Endothelial cell of umbilical vein (primary cell): Measurements from ENCODE around the gene LRP1-AS. TPM values are rescaled to one million over a fixed set of nuclear protein-coding genes. Genes with fewer than 3 reads are reported as not detected.

Source experiments
- BruUV-seq: library from RNA; stranded (reverse); fragments of 400-500 nt; replicated peaks from 2 replicates; lab custom pipeline; 2021; lab: Mats Ljungman, UMichigan
- CTCF ChIA-PET: fragments of 300-600, 350-600 bp; sonication (Branson Sonifier 250); formaldehyde crosslinking; loops from one replicate; lab custom pipeline; 2021; ENCODE audit warnings: antibody characterized with exemption, inconsistent platforms; lab: Charles Lee
- POLR2A ChIA-PET: fragments of 300-600, 350-600 bp; sonication (Branson Sonifier 250); formaldehyde crosslinking; loops from one replicate; lab custom pipeline; 2021; ENCODE audit warnings: antibody characterized with exemption, inconsistent platforms; lab: Charles Lee
- DNase-seq: peaks from one replicate; pipeline ENCODE4 v3.0.0-alpha.2; 2011; ENCODE audit warnings: low read depth, low spot score
- FAIRE-seq: peaks from 2 replicates; lab custom pipeline; 2011; peaks lifted over from hg19 to GRCh38; lab: Jason Lieb, UNC
- H2AFZ ChIP-seq: 2 replicates; pipeline ENCODE4 v1.6.0; 2012; ENCODE audit warnings: low read depth, low read length, control low read depth, inconsistent platforms
- H3K27ac ChIP-seq: 2 replicates; pipeline ENCODE4 v1.5.1; 2011; ENCODE audit warnings: low read depth, mild to moderate bottlenecking, control low read depth, low read length, moderate library complexity; ENCODE audit not compliant: insufficient read depth
- H3K27me3 ChIP-seq, 2 experiments: 2 replicates each; pipeline versions ENCODE4 v1.6.0 to v1.6.1; 2011; ENCODE audit warnings: low read length in 2 of 2, mixed read lengths in 1 of 2; ENCODE audit not compliant: control insufficient read depth in 2 of 2, insufficient read depth in 2 of 2
- H3K36me3 ChIP-seq, 2 experiments: 2 replicates in 1 of 2; 3 replicates in 1 of 2; pipeline ENCODE4 v1.5.1; 2011; ENCODE audit warnings: low read length in 2 of 2, mild to moderate bottlenecking in 1 of 2, moderate library complexity in 1 of 2; ENCODE audit not compliant: control insufficient read depth in 2 of 2, insufficient read depth in 2 of 2; ENCODE audit errors: extremely low read depth in 1 of 2
- H3K4me1 ChIP-seq: 3 replicates; pipeline ENCODE4 v1.5.1; 2011; ENCODE audit warnings: mild to moderate bottlenecking, low read length; ENCODE audit not compliant: control insufficient read depth, insufficient read depth; ENCODE audit errors: extremely low read depth
- H3K4me2 ChIP-seq: 2 replicates; pipeline ENCODE4 v1.6.1; 2011; ENCODE audit warnings: low read length, control low read depth, mixed read lengths; ENCODE audit not compliant: insufficient read depth
- H3K4me3 ChIP-seq, 3 experiments: fragments of 200-600 bp in 1 of 3; sonication (generic), shearing (Covaris generic) in 1 of 3; replicated peaks in 1 of 3; 2 replicates each; pipeline ENCODE4 v1.5.1; 2011 to 2016; ENCODE audit warnings: control low read depth in 3 of 3, low read length in 3 of 3, mild to moderate bottlenecking in 2 of 3, inconsistent platforms in 1 of 3, low read depth in 1 of 3, moderate library complexity in 1 of 3; ENCODE audit not compliant: insufficient read depth in 1 of 3
- H3K79me2 ChIP-seq: 2 replicates; pipeline ENCODE4 v1.6.0; 2012; ENCODE audit warnings: low read length, inconsistent platforms; ENCODE audit not compliant: control insufficient read depth, insufficient read depth
- H3K9ac ChIP-seq: replicated peaks from 2 replicates; pipeline ENCODE3; 2011; ENCODE audit warnings: low read length, control low read depth; ENCODE audit not compliant: insufficient read depth; ENCODE audit errors: extremely low read depth
- H3K9me1 ChIP-seq: replicated peaks from 3 replicates; pipeline ENCODE4 v1.6.0; 2011; ENCODE audit warnings: mild to moderate bottlenecking, low read length; ENCODE audit not compliant: control insufficient read depth, insufficient read depth; ENCODE audit errors: extremely low read depth
- H3K9me3 ChIP-seq: replicated peaks from 2 replicates; pipeline ENCODE4 v1.5.1; 2012; ENCODE audit warnings: low read length, inconsistent platforms; ENCODE audit not compliant: control insufficient read depth, insufficient read depth
- H4K20me1 ChIP-seq: replicated peaks from 2 replicates; pipeline ENCODE3; 2011; ENCODE audit warnings: mild to moderate bottlenecking, low read length; ENCODE audit not compliant: control insufficient read depth, insufficient read depth; ENCODE audit errors: extremely low read depth
- EZH2 ChIP-seq: IDR thresholded peaks from 2 replicates; pipeline ENCODE4 v1.6.1; 2012; ENCODE audit warnings: borderline replicate concordance, low read depth, mild to moderate bottlenecking, moderate library complexity, low read length, inconsistent platforms; ENCODE audit not compliant: severe bottlenecking
- FOS ChIP-seq: IDR thresholded peaks from 2 replicates; pipeline ENCODE4 v1.6.1; 2011; ENCODE audit warnings: mild to moderate bottlenecking, low read length, moderate library complexity, borderline replicate concordance; ENCODE audit not compliant: insufficient read depth
- GATA2 ChIP-seq: IDR thresholded peaks from 2 replicates; pipeline ENCODE4 v1.7.0; 2011; ENCODE audit warnings: low read depth, mild to moderate bottlenecking, moderate library complexity, mixed read lengths, low read length; ENCODE audit not compliant: insufficient read length, insufficient read depth
- JUN ChIP-seq: IDR thresholded peaks from 2 replicates; pipeline ENCODE4 v1.6.1; 2011; ENCODE audit warnings: borderline replicate concordance, low read depth; ENCODE audit not compliant: insufficient read length, insufficient read depth
- MYC ChIP-seq: IDR thresholded peaks from one replicate; pipeline ENCODE4 v1.6.1; 2011; ENCODE audit warnings: mild to moderate bottlenecking, low read depth, low read length
- POLR2A ChIP-seq: IDR thresholded peaks from 2 replicates; pipeline ENCODE4 v1.6.1; 2012; ENCODE audit warnings: low read depth, mild to moderate bottlenecking, control low read depth, low read length
- POLR2AphosphoS5 ChIP-seq: IDR thresholded peaks from 2 replicates; pipeline ENCODE4 v1.6.1; 2012; ENCODE audit warnings: low read depth, mild to moderate bottlenecking, control low read depth, low read length, moderate library complexity; ENCODE audit not compliant: insufficient read depth
- dilution Hi-C: fragments of 300-500 bp; cut with MboI; formaldehyde crosslinking; loops from one replicate; pipeline ENCODE4 v1.15.0; 2019; ENCODE audit warnings: low sequenced_read_pairs; ENCODE audit not compliant: extremely low pct_ligation_motif_present
- intact Hi-C: fragments of 100-400 bp; cut with micrococcal nuclease; formaldehyde crosslinking; loops from one replicate; pipeline ENCODE4 v1.10.0; 2022
- polyA plus RNA-seq, 4 experiments: library from polyadenylated mRNA; depleted of rRNA in 3 of 4; stranded (reverse) in 3 of 4; unstranded in 1 of 4; fragments of >200 nt; gene quantifications; 2 replicates each; pipeline versions ENCODE4 v1.2.1 to v1.2.3, GENCODE V29; 2011 to 2012; ENCODE audit warnings: missing spikeins in 1 of 4
- total RNA-seq: library from RNA; stranded (reverse); gene quantifications from 2 replicates; pipeline ENCODE4 v1.2.3, GENCODE V29; 2021
- TF ChIP-seq, protein P1 (sequence below): IDR thresholded peaks from 2 replicates; pipeline ENCODE4 v1.6.1; 2011; ENCODE audit not compliant: insufficient read depth, insufficient read length
- TF ChIP-seq, protein P2 (sequence below), 2 donors: IDR thresholded peaks; 1 replicate in 1 of 2; 2 replicates in 1 of 2; pipeline ENCODE4 v1.5.1; 2011; ENCODE audit warnings: low read length in 2 of 2, mild to moderate bottlenecking in 2 of 2, moderate library complexity in 2 of 2, control low read depth in 1 of 2, inconsistent platforms in 1 of 2, low read depth in 1 of 2; ENCODE audit not compliant: insufficient read depth in 1 of 2; ENCODE audit errors: extremely low read depth in 1 of 2

Gene LRP1-AS
- total and polyA plus RNA-seq, 2 donors (not counting 3 experiments of a cell fraction or from before 2014, with no cell fraction given), result not detected

DNA sequence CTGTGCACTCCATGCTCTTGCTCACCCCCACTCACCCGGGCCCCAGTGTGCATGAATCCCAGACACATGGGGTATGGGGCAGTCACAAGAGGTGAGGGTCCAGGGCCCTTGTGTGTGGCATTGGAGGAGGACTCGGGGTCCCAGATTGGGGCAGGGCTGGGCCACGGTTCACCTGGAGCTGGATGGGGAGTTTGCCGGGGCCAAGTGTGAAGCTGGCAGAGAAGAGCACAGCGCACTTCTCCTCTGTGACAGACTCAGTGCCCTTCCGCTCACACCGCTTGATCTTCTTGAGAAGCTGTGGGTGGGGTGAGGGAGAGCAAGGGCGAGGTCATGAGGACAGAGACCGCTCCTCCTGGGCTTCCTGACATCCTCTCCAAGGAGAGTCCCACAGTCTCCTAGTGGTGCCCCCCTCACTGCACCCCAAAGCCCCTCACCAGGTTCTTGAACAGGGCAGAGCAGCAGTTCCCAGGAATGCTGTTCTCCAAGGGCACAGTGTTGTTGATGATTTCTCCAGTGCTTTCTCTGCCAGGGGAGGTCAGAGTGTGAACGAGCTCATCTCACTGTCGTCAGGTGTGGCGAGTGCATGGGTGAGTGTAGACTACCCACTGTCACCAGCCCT is 43.0 kb downstream of the LRP1-AS start:
- Histone ChIP-seq H3K9me3 (no peaks in the 10 kb centered on the region), H4K20me1 (no peaks in the 10 kb centered on the region), H3K27ac (no peak overlapping the region), H2AFZ (no peak overlapping the region), H3K4me2 (no peak overlapping the region), H3K36me3 (peaks cover 4 to 34% of the 10 kb centered on the region in 2 experiments), H3K27me3 (no peaks in the 10 kb centered on the region), H3K4me3 (no peak overlapping the region), H3K4me1 (peaks cover under 1% of the 10 kb centered on the region), H3K9me1 (no peaks in the 10 kb centered on the region), H3K9ac (no peak overlapping the region), H3K79me2 (peaks cover 2% of the 10 kb centered on the region)
- BruUV-seq, result no TSS peak
- DNase-seq, result no peak
- TF ChIP-seq JUN, result no peak
- TF ChIP-seq EZH2, result no peak
- no peak for TF ChIP-seq MYC
- TF ChIP-seq, protein P1, sequence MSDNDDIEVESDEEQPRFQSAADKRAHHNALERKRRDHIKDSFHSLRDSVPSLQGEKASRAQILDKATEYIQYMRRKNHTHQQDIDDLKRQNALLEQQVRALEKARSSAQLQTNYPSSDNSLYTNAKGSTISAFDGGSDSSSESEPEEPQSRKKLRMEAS, result no peak
- TF ChIP-seq, protein P2, sequence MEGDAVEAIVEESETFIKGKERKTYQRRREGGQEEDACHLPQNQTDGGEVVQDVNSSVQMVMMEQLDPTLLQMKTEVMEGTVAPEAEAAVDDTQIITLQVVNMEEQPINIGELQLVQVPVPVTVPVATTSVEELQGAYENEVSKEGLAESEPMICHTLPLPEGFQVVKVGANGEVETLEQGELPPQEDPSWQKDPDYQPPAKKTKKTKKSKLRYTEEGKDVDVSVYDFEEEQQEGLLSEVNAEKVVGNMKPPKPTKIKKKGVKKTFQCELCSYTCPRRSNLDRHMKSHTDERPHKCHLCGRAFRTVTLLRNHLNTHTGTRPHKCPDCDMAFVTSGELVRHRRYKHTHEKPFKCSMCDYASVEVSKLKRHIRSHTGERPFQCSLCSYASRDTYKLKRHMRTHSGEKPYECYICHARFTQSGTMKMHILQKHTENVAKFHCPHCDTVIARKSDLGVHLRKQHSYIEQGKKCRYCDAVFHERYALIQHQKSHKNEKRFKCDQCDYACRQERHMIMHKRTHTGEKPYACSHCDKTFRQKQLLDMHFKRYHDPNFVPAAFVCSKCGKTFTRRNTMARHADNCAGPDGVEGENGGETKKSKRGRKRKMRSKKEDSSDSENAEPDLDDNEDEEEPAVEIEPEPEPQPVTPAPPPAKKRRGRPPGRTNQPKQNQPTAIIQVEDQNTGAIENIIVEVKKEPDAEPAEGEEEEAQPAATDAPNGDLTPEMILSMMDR (IDR thresholded peaks at IDR 0.05; ENCODE audit: extremely low read depth in 1 of 2, insufficient read depth in 1 of 2, low read depth in 1 of 2, low read length in 2 of 2), result no peak
- no peak for TF ChIP-seq FOS
- no peak for TF ChIP-seq GATA2
- TF ChIP-seq POLR2AphosphoS5, result no peak
- no peak for TF ChIP-seq POLR2A
- ChIA-PET POLR2A (no interaction called here), CTCF (interaction anchor here (1.1 to 1.8 kb wide), 5 partner anchors 8 to 35 kb away, joined by 3 to 4 read pairs (median 4); no protein-coding TSS in a partner anchor)
- dilution Hi-C loops (no loop called here), intact Hi-C loops (no loop called here)
- no peak for FAIRE-seq
